Measurements from ENCODE around the gene ACMSD. TPM values are rescaled to one million over a fixed set of nuclear protein-coding genes. Genes with fewer than 3 reads are reported as not detected.

Gene ACMSD
- total and polyA plus RNA-seq, 2 of the 13 experiments (the other 11 are each of a cell fraction or from before 2014, with no cell fraction given), result not detected

DNA sequence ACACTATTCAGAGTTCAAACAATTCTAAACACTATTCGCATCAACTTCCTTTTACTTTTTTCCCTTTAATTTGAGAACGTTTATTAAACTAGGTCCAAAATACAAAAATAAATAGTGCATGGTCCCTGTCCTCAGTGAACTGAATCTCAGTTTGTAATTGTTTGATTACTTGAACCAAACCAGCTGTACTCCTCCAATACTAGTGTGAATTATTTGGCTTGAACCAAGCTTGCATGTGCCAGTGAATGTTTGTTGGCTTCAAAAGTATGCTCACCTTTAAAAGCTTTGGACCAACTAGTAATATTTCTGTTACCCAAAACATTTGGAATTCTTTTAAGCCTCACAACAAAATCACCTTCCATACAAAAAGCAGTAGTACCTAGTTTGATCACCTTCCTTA, 95.7 kb downstream of the ACMSD start (continued):
- TF ChIP-seq, protein P1, sequence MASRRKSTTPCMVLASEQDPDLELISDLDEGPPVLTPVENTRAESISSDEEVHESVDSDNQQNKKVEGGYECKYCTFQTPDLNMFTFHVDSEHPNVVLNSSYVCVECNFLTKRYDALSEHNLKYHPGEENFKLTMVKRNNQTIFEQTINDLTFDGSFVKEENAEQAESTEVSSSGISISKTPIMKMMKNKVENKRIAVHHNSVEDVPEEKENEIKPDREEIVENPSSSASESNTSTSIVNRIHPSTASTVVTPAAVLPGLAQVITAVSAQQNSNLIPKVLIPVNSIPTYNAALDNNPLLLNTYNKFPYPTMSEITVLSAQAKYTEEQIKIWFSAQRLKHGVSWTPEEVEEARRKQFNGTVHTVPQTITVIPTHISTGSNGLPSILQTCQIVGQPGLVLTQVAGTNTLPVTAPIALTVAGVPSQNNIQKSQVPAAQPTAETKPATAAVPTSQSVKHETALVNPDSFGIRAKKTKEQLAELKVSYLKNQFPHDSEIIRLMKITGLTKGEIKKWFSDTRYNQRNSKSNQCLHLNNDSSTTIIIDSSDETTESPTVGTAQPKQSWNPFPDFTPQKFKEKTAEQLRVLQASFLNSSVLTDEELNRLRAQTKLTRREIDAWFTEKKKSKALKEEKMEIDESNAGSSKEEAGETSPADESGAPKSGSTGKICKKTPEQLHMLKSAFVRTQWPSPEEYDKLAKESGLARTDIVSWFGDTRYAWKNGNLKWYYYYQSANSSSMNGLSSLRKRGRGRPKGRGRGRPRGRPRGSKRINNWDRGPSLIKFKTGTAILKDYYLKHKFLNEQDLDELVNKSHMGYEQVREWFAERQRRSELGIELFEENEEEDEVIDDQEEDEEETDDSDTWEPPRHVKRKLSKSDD (CRISPR knock-in tag; IDR thresholded peaks at IDR 0.05; ENCODE audit: low read depth), result no peak
- TF ChIP-seq KLF6 (CRISPR knock-in tag; IDR thresholded peaks at IDR 0.05), result no peak

DNA sequence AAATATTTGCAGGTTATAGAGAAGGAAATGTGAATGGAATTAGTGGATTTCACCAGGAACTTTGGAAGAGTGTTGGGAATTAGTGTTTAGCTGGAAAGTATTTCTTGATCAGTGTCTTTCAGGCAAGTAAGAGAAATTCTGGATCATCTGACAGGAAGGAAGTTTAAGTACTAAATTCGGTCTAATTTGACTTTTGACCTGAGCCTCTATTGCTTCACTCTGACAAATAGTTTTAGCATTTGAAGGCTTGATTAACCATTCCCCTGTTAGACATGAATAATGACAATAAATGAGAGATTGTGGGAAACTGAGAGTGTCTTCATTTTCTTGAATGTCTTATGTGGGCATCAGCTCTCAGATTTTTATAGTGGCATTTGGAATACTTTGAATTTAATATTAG, 96.2 kb downstream of the ACMSD start:
- BruUV-seq (replicated peaks), result no TSS peak
- Histone ChIP-seq H3K79me2 (ENCODE audit: insufficient read depth, low read length) (peaks cover 89% of the 10 kb centered on the region), H2AFZ (ENCODE audit: low read length) (no peak overlapping the region), H3K27me3 (ENCODE audit: control insufficient read depth in 1 of 2, insufficient read depth in 2 of 2, low read length in 2 of 2) (no peaks in the 10 kb centered on the region), H3K9ac (ENCODE audit: insufficient read depth, low read depth, low read length) (no peak overlapping the region), H3K27ac (ENCODE audit: extremely low read length, insufficient read depth, low read length) (no peak overlapping the region), H3K9me3 (ENCODE audit: low read length) (no peaks in the 10 kb centered on the region), H3K4me2 (ENCODE audit: low read depth, low read length) (no peak overlapping the region), H3K4me3 (replicated peaks in 1 of 3; ENCODE audit: insufficient read depth in 1 of 3, low read depth in 2 of 3, low read length in 3 of 3) (no peak overlapping the region), H3K4me1 (ENCODE audit: insufficient read depth, low read length) (peaks cover 44% of the 10 kb centered on the region), H4K20me1 (ENCODE audit: insufficient read depth, low read length) (peaks cover 69% of the 10 kb centered on the region), H3K36me3 (replicated peaks in 1 of 2; ENCODE audit: control insufficient read depth in 1 of 2, insufficient read depth in 2 of 2, low read length in 2 of 2) (peaks cover 2 to 36% of the 10 kb centered on the region in 2 experiments)
- FAIRE-seq (no peak), ATAC-seq (no peak), DNase-seq (ENCODE audit: low spot score) (no peak)
- TF ChIP-seq TMF1 (CRISPR knock-in tag; IDR thresholded peaks at IDR 0.05; ENCODE audit: low read depth) (no peak), GABPA (IDR thresholded peaks at IDR 0.05; ENCODE audit: low read depth, low read length) (no peak), GABPA (CRISPR knock-in tag; IDR thresholded peaks at IDR 0.05; ENCODE audit: low read depth) (peak; percentile 33; the same call in 1 of the 2 replicates), CEBPG (CRISPR knock-in tag; IDR thresholded peaks at IDR 0.05) (peak; percentile 57), CEBPB (IDR thresholded peaks at IDR 0.05; ENCODE audit: borderline replicate concordance, low read depth, low read length) (peak; percentile 47; the same call in 1 of the 2 replicates), ZNF180 (CRISPR knock-in tag; IDR thresholded peaks at IDR 0.05; ENCODE audit: borderline replicate concordance, low read depth) (no peak)
- TF ChIP-seq, protein P2, sequence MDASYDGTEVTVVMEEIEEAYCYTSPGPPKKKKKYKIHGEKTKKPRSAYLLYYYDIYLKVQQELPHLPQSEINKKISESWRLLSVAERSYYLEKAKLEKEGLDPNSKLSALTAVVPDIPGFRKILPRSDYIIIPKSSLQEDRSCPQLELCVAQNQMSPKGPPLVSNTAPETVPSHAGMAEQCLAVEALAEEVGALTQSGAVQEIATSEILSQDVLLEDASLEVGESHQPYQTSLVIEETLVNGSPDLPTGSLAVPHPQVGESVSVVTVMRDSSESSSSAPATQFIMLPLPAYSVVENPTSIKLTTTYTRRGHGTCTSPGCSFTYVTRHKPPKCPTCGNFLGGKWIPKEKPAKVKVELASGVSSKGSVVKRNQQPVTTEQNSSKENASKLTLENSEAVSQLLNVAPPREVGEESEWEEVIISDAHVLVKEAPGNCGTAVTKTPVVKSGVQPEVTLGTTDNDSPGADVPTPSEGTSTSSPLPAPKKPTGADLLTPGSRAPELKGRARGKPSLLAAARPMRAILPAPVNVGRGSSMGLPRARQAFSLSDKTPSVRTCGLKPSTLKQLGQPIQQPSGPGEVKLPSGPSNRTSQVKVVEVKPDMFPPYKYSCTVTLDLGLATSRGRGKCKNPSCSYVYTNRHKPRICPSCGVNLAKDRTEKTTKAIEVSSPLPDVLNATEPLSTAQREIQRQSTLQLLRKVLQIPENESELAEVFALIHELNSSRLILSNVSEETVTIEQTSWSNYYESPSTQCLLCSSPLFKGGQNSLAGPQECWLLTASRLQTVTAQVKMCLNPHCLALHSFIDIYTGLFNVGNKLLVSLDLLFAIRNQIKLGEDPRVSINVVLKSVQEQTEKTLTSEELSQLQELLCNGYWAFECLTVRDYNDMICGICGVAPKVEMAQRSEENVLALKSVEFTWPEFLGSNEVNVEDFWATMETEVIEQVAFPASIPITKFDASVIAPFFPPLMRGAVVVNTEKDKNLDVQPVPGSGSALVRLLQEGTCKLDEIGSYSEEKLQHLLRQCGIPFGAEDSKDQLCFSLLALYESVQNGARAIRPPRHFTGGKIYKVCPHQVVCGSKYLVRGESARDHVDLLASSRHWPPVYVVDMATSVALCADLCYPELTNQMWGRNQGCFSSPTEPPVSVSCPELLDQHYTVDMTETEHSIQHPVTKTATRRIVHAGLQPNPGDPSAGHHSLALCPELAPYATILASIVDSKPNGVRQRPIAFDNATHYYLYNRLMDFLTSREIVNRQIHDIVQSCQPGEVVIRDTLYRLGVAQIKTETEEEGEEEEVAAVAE (CRISPR knock-in tag; IDR thresholded peaks at IDR 0.05; ENCODE audit: borderline replicate concordance), result no peak
- 27% methylated on average over 1 of the region's 1 CpG for WGBS (ENCODE audit: low lambda C conversion rate)
- in situ Hi-C loops (cut with HindIII; ENCODE audit: extremely low pct_ligation_motif_present, low pct_unique_long_range_greater_than_20kb) (no loop called here), intact Hi-C loops (cut with micrococcal nuclease; ENCODE audit: unreplicated experiment) (loop anchor here (10.0 kb wide), 1 partner anchor 1050 kb away; the partner anchor contains the start of gene DARS1)
- POLR2A ChIA-PET, result no interaction called here
- CTCF ChIA-PET (ENCODE audit: low intra/inter-chr PET ratio, low total read pairs), result no interaction called here
